ENCODE data around the gene FMNL2. TPM values are rescaled to one million over a fixed set of nuclear protein-coding genes. Genes with fewer than 3 reads are reported as not detected.

FMNL2 gene
- total and polyA plus RNA-seq, 2 experiments from 2014 or later: 5.1 to 11.7 TPM

GRCh38 chr2:152695763-152696162 lies 360.8 kb downstream of the FMNL2 start:
- Histone ChIP-seq H3K27me3 (no peaks in the 10 kb centered on the region), H3K9me3 (ENCODE audit: low read depth) (no peaks in the 10 kb centered on the region), H3K27ac (no peak overlapping the region), H3K4me3 (no peak overlapping the region), H3K36me3 (peaks cover 17% of the 10 kb centered on the region), H3K4me1 (ENCODE audit: low read depth) (no peaks in the 10 kb centered on the region)
- DNase-seq (ENCODE audit: low read depth in 1 of 2, low spot score in 1 of 2): no peak
- TF ChIP-seq CTCF (IDR thresholded peaks at IDR 0.05; ENCODE audit: low read depth, low read length): no peak

GRCh38 chr2:152696476-152696875 lies 361.5 kb downstream of the FMNL2 start:
- H3K27ac ChIP-seq: no peak overlapping the region
- no peaks in the 10 kb centered on the region for H3K4me1 ChIP-seq (ENCODE audit: low read depth)
- no peak for TF ChIP-seq CTCF (IDR thresholded peaks at IDR 0.05; ENCODE audit: low read depth, low read length)
- no peak for DNase-seq (ENCODE audit: low read depth in 1 of 2, low spot score in 1 of 2)
- no peaks in the 10 kb centered on the region for H3K27me3 ChIP-seq
- no peaks in the 10 kb centered on the region for H3K9me3 ChIP-seq (ENCODE audit: low read depth)
- H3K4me3 ChIP-seq: no peak overlapping the region
- peaks cover 17% of the 10 kb centered on the region for H3K36me3 ChIP-seq

Other genes starting within 250 kb of the FMNL2 start
- gene CACNB4, start 236.1 kb upstream of the FMNL2 start, total RNA-seq: 0.09 and 0.25 TPM in 2 replicates
- 0.18 and 0.59 TPM in 2 replicates for gene CACNB4, start 236.1 kb upstream of the FMNL2 start, polyA plus RNA-seq
- 11.6 and 21.0 TPM in 2 replicates for gene STAM2, start 159.4 kb upstream of the FMNL2 start, total RNA-seq
- gene STAM2, start 159.4 kb upstream of the FMNL2 start, polyA plus RNA-seq: 4.5 and 8.3 TPM in 2 replicates

Data from cardiac muscle cell (in vitro differentiated cells and primary cell).